ENCODE results near the gene PAX3. TPM values are rescaled to one million over a fixed set of nuclear protein-coding genes. Genes with fewer than 3 reads are reported as not detected.

PAX3 gene
- total and polyA plus RNA-seq, 2 of the 13 experiments (the other 11 are each of a cell fraction or from before 2014, with no cell fraction given), result 0.07 TPM; not detected in 1

- intact Hi-C loops (cut with micrococcal nuclease; ENCODE audit: unreplicated experiment) (no loop called here), in situ Hi-C loops (cut with HindIII; ENCODE audit: extremely low pct_ligation_motif_present, low pct_unique_long_range_greater_than_20kb) (no loop called here)
- no peak for ATAC-seq
- H3K36me3 ChIP-seq (replicated peaks in 1 of 2; ENCODE audit: control insufficient read depth in 1 of 2, insufficient read depth in 2 of 2, low read length in 2 of 2), result no peaks in the 10 kb centered on the region
- H4K20me1 ChIP-seq (ENCODE audit: insufficient read depth, low read length), result no peaks in the 10 kb centered on the region; the same call in 1 of the 2 replicates
- no peaks in the 10 kb centered on the region for H3K9me3 ChIP-seq (ENCODE audit: low read length)
- H3K79me2 ChIP-seq (ENCODE audit: insufficient read depth, low read length), result no peaks in the 10 kb centered on the region
- no peak for DNase-seq (ENCODE audit: low spot score)
- TF ChIP-seq ETV6 (CRISPR knock-in tag; conservative IDR thresholded peaks at IDR 0.05) (no peak), IKZF4 (CRISPR knock-in tag; IDR thresholded peaks at IDR 0.05; ENCODE audit: borderline replicate concordance, low read depth, not compliant biosample characterization) (no peak), ZBTB14 (CRISPR knock-in tag; IDR thresholded peaks at IDR 0.05) (no peak), U2AF2 (IDR thresholded peaks at IDR 0.05; ENCODE audit: low read depth, low read length) (no peak), ZNF121 (CRISPR knock-in tag; IDR thresholded peaks at IDR 0.05) (no peak), HHEX (CRISPR knock-in tag; IDR thresholded peaks at IDR 0.05) (no peak), BCL3 (CRISPR knock-in tag; IDR thresholded peaks at IDR 0.05) (no peak), YEATS2 (CRISPR knock-in tag; IDR thresholded peaks at IDR 0.05; ENCODE audit: borderline replicate concordance) (no peak), KLF15 (CRISPR knock-in tag; IDR thresholded peaks at IDR 0.05; ENCODE audit: borderline replicate concordance) (no peak), ZNF530 (CRISPR knock-in tag; IDR thresholded peaks at IDR 0.05; ENCODE audit: low read depth) (no peak), SRSF9 (IDR thresholded peaks at IDR 0.05; ENCODE audit: borderline replicate concordance, insufficient read depth, low read depth, low read length, poor library complexity, severe bottlenecking) (no peak), ZFYVE20 (CRISPR knock-in tag; IDR thresholded peaks at IDR 0.05; ENCODE audit: borderline replicate concordance, low read depth) (no peak), PCBP1 (IDR thresholded peaks at IDR 0.05; ENCODE audit: borderline replicate concordance, low read depth, low read length) (no peak), ZNF709 (CRISPR knock-in tag; IDR thresholded peaks at IDR 0.05) (no peak)
- no peak overlapping the region for H3K9ac ChIP-seq (ENCODE audit: insufficient read depth, low read depth, low read length)
- H3K4me3 ChIP-seq (replicated peaks in 1 of 3; ENCODE audit: insufficient read depth in 1 of 3, low read depth in 2 of 3, low read length in 3 of 3), result no peak overlapping the region
- no peak overlapping the region for H2AFZ ChIP-seq (ENCODE audit: low read length)
- ChIA-PET CTCF (ENCODE audit: low intra/inter-chr PET ratio, low total read pairs) (no interaction called here), POLR2A (no interaction called here)
- no peak overlapping the region for H3K27ac ChIP-seq (ENCODE audit: extremely low read length, insufficient read depth, low read length)
- no peak for FAIRE-seq
- no peaks in the 10 kb centered on the region for H3K4me1 ChIP-seq (ENCODE audit: insufficient read depth, low read length)
- no peak overlapping the region for H3K4me2 ChIP-seq (ENCODE audit: low read depth, low read length)
- 22% methylated on average over 7 of the region's 7 CpGs for WGBS (ENCODE audit: low lambda C conversion rate)
- no TSS peak for BruUV-seq (replicated peaks)
- H3K27me3 ChIP-seq (ENCODE audit: control insufficient read depth in 1 of 2, insufficient read depth in 2 of 2, low read length in 2 of 2), result peaks cover 17 to 69% of the 10 kb centered on the region in 2 experiments; a peak in 4 of 5 replicates
These were observed 8.4 kb downstream of the PAX3 start for GRCh38 chr2:222290401-222290735.
